Midbrain (tissue), 1 donor: Measurements from ENCODE around the gene GAS7.

Experiments used
- DNase-seq: peaks from one replicate; lab custom pipeline; 2025; lab: John Stamatoyannopoulos, UW

The GAS7 gene

DNA sequence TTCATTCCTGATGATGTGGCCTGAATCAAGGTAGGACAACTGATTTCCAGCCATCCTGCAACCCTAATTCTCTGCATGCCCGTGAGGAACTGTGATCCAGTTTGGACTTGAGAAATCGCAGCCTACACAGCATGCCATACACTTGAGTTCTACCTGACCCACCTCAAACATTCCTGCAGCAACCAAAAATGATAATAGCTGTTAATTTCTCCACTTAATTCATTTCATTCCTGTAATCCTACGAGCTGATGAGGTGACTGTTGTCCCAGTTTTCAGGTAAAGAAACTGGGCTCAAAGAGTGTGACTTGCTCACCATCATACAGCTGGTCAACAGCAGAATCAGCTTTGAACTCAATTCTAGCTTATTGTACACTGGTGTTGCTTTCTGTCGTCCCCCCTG is 2.2 kb upstream of the GAS7 start:
- no peak for DNase-seq

- no peak for DNase-seq
Measured at GRCh38 chr17:10200016-10200415, 1.6 kb upstream of the GAS7 start.

- no peak for DNase-seq
Measured at GRCh38 chr17:10197721-10198508, 491 bp downstream of the GAS7 start.

DNA sequence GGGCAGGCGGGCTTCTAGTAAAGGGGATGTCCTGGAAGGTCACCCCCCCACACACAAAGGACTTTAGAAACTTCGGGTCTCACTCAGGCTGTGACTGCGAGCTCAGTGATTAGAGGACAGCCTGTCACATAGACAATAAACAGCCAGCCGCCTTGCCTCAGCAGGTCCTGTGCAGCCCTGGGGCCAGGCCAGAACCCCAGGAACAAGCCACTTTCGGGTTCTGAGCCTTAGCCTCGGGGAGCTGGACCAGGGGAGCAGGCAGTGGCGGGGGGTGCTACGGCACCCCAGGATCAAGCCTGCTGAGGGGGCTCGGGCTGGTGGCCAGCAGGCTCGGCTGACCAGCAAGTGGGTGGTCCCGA is 1.1 kb downstream of the GAS7 start:
- DNase-seq = no peak

DNA sequence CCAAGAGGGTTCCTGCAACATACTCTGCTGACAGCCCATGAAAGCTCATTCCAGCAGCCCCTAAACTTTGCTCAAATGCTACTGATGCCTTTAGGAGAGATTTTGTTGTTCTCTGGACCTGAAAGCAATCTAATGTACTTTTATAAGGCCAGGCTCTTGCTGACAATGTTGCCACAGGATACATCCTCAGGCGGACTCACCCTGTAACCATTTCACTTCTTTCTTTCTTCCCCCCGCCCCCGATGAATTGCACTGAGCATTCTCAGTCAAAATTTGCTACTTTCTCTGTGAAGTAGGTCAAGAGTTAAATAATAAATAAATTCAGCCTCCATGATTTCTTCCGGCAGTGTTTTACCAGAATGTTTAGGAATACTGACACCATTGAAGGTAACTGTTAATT is 1.5 kb downstream of the GAS7 start:
- no peak for DNase-seq

DNA sequence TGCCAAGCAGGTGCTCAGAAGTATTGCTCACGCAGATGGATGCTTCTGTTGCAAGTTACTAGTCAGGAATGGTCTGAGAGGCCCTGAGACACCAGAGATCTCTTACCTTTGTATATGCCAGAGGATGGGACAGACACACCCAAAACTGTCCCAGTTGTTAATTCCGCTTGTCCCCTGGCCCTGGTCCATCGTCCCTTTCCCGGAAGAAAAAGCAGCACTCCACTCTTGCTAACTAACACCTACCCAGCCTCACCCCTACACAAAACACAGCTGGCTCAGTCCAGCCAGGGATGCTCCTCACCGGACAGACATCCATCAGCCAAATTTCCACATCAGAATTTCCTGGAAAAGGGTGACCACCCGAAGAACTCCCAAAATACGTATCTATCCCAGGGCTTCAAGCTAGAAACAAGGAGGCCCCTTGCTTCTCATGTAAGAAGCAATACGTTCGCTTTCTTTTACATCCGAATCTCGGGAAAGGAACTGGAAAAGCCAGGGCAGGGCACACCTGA is 2.0 kb downstream of the GAS7 start:
- DNase-seq = no peak

DNA sequence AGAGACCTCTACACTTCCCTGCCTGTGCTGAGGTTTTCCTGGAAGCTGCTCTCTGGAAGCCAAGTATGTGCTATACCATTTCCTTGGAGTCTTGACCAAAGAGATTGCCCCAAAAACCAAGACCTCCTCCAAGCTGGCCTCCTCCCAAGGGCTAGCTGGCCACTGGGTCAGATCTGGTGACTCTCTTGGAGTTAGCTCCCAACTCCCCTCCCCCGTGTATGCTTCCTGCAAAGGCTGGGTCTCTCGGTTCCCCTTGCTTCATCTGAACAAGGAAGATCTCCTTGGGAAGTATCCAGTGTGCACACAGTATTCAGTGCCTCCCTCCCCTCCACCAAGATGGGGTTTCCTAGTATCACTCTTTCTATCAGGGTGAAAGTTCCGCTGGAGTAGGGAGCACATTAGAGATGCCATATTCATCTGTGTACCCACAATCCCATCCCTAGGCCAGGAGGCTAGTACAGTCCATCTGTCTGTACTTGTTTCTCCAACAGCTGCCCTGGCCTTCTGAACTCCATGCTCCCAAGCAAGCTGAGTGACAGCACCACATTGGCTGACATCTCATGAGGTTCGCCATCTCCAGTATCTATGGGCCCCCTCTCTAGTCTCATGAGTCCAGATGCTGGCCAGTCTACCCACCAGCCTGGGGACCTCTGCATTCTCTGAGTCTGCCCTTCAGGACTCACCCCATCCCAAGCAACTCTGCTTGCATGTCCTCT is 3.2 kb downstream of the GAS7 start:
- no peak for DNase-seq

DNA sequence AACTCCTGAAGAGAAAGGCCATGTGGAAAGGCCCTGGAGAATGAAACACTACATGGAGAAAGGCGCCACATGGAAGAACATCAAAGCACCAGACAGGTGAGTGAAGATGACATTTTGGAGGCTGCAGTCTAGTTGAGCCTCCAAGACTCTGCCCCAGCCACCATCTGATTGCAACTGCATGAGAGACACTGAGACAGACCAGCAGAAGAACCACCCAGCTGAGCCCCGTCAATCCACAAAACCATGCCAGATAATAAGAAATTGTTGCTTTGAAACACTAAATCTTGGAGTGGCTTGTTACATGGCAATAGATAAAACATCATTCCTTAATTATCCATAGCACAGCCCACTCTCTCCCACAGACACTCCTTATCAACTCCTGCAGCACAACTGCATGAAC is 4.8 kb downstream of the GAS7 start:
- no peak for DNase-seq

- no peak for DNase-seq
Measured at GRCh38 chr17:10192972-10193371, 5.4 kb downstream of the GAS7 start.

DNA sequence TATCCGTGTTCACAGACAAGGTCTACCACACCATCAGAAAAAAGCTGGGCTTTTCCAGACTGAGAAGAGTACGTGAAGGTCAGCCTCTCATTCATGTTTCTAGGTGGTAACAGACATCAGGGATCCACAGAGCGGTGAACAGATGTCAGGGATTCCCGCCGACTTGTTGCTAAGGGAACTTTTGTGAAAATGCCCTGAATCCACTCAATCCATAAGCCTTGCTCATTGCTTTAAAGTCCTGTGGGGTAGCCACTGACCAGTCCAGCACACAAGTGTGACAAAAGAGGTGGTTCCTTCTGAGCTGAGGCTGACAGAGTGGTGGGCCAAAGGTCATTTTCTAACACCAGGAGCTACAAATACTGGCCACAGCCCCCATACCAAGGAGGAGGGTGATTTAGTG is 5.9 kb downstream of the GAS7 start:
- no peak for DNase-seq

DNA sequence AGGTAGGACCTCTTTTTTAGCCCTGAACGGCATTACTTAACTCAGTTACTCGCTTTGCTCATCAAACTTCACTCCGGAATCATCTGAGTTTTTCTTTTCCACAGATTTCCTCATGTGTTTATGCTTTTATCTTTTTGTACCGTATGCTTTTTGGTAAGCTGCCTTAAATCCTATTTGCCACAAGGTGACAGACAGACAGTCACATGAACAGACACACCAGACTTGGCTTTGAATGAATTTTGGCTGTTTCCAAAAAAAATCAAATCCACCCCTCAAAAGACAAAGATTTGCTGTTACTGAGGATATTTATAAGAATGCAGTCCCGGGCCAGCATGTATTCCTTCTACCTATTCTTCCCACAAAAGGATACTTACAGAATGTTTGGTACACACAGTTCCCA is 10.9 kb downstream of the GAS7 start:
- DNase-seq = no peak

- no peak for DNase-seq
Measured at GRCh38 chr17:10186771-10187410, 11.5 kb downstream of the GAS7 start.

DNA sequence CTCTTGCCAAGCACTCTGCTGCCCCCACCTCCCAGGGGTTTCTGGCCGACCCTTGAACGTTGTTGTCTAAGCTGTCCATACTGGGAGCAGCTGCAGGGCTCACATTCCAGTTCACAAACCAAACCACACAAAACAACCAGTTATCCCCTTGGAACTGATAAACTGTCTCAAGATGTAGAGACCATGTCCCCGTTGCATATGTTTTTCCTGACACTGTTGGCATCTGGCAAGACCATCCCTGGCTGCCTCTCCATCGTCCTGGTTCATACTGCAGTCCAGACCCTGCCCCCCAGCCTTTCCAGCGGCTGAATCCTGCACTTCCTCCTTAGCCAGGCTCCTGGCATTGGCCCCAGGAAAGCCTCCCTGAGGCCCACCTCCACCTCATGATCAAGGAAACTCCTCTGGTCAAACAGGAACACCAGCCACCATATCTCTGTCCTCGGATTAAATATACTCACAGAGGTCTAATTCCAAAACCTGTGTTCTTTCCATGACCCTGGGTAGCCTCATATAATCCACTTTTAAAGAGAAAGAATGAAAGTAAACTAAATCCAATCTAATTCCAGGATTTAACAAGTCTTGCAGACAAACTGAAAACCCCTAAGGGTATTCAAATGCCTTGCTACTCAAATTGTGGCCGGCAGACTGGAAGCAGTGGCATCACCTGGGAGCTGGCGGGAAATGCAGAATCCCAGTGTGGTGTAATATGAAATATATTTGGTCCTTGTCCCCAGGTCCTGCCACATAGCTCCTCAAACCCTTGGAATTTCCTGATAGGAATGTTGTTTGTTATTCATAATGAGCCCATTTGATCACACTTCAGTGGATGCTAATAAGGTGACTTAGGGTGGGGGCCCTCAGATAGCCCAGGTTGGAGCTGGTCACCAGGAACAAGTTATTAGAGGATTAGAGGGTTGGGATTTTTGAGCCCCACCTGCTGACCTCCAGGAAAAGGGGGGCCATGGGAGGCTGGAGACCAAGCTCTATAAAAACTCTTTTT is 14.2 kb downstream of the GAS7 start:
- DNase-seq = no peak

DNA sequence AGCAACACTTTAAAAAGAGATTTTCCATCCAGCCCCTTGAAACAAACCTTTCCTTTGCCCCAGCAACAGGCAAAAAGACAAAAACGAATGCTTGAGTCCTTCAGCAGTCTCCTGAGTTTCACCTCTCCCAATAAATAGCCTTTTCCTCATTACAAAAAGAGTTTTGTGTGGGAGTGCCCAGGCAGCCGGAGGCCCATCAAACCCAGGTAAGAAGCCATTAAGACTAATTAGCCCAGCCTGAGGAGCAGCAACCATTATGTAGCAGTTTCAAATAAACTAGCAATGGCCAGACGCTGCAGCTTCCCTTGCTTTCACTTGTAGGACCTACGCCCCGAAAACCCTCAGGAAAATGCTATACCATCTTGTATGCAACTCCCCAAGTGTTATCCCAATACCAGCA is 15.6 kb downstream of the GAS7 start:
- no peak for DNase-seq

DNA sequence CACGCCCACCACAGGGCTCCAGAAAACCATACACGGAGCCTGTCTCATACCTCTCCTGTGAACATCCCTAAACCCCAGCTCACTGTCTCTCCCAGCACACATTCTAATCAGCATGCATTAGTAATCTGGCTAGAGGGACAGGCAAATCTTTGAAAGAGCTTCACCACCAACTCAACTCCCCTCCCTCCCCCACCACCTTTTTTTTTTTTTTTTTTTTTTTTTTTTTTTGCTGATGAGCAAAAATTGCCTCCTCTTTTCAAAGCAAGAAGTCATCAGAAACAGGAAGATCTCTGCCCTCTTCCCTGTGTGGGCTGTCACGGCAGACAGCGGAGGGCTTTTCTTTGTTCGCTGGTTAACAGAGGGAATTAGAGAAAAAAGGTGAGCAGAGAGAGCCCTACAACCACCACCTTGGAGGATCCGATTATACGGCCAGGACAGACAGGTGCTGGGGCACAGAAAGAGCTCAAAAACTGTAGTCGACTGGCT is 19.9 kb downstream of the GAS7 start:
- DNase-seq = no peak

GRCh38 chr17:10177913-10178505 is 20.4 kb downstream of the GAS7 start:
- DNase-seq = no peak

DNA sequence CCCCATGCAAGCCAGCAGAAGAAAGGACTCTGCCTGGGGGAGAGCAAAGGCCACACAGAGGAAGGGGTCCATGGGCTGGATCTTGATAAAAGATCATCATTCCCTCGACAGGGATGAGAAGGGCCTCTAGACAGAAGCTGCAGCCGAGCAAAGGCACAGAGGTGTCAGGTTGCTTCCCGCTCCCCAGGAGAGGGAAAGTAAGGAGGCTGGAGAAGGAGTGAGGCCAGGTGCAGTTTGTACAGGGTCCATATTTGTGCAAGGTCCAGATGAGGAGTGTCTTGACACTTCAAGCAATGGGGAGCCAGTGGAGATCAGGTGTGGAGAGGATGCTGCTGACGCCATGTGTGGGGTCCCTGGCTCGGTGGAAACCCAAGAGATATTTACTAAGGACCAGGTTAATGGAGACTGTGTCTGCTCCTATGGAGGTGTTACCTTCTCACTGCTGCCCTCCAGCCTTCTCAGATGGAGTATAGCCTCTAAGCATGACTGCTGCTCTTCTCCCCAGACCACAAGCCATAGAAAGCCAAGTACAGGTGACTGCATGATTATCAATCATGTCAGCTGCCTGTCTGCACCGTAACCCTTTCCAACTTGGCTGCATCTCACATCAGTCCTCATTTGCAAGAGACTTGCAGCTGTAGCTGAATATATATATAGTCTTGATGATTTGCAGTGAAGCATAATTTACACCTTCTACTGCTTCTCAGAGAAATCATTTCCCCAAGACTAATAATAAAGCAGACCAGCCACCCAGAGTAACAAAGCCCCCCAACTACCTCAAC is 21.1 kb downstream of the GAS7 start:
- DNase-seq = no peak

- no peak for DNase-seq
Measured at GRCh38 chr17:10173913-10174312, 24.5 kb downstream of the GAS7 start.

GRCh38 chr17:10172778-10173177 is 25.6 kb downstream of the GAS7 start:
- DNase-seq = no peak

- DNase-seq = no peak
Measured at GRCh38 chr17:10172241-10172741, 26.1 kb downstream of the GAS7 start.
